Peyer's patch (tissue), 4 donors: ENCODE results near the gene RPL35A.

ENCODE experiments used
- CTCF ChIP-seq, 6 experiments: fragments of 450-650 bp in 4 of 6; fragments of 200-600 bp in 2 of 6; sonication (generic) in 1 of 6; IDR thresholded peaks; one replicate each; pipeline ENCODE4 v1.5.1; 2017 to 2019; ENCODE audit warnings: antibody characterized with exemption in 6 of 6, mild to moderate bottlenecking in 3 of 6, moderate library complexity in 1 of 6
- POLR2A ChIP-seq, 2 donors: fragments of 450-650 bp; IDR thresholded peaks; one replicate each; pipeline ENCODE4 v1.5.1; 2017; ENCODE audit warnings: antibody characterized with exemption in 2 of 2, mild to moderate bottlenecking in 2 of 2, moderate library complexity in 2 of 2

GRCh38 chr3:197953325-197953724, 3.3 kb downstream of the RPL35A start:
- no peak for TF ChIP-seq CTCF (IDR thresholded peaks at IDR 0.05)
- TF ChIP-seq POLR2A (IDR thresholded peaks at IDR 0.05): no peak
